NT2/D1 (cell line): ENCODE data around the gene FEM1B.

Experiments used
- YY1 ChIP-seq: IDR thresholded peaks from 2 replicates; pipeline ENCODE4 v1.6.1; 2011; ENCODE audit not compliant: insufficient read length, insufficient read depth
- ZNF274 ChIP-seq: IDR thresholded peaks from 2 replicates; pipeline ENCODE4 v1.6.1; 2011; ENCODE audit warnings: mild to moderate bottlenecking, low read depth, low read length

DNA sequence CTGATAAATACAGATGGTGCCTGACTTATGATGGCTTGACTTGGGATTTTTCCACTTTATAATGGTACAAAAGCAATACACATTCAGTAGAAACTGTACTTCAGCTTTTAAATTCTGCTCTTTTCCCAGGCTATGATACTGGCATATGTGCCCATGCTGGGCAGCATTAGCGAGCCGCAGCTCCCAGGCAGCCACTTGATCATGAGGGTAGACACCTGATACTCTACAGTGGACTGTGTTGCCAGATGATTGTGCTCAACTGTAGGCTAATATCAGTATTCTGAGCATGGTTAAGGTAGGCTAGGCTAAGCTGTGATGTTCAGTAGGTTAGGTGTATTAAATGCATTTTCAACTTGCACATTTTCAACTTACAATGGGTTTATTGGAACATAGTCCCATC is 17.7 kb upstream of the FEM1B start:
- TF ChIP-seq YY1 = no peak
- TF ChIP-seq ZNF274 = no peak
